ENCODE measurements around the gene FTO.

GRCh38 chr16:53886482-53887378, 182.8 kb downstream of the FTO start:
- TF ChIP-seq POLR2AphosphoS5 (IDR thresholded peaks at IDR 0.05; ENCODE audit: low read depth, low read length) = no peak
- no peak for TF ChIP-seq TAF1 (IDR thresholded peaks at IDR 0.05; ENCODE audit: borderline replicate concordance, insufficient read depth, low read length)

Data from PFSK-1 (cell line).